ENCODE data around the gene LTB. TPM values are rescaled to one million over a fixed set of nuclear protein-coding genes. Genes with fewer than 3 reads are reported as not detected.
A peak's percentile ranks its signal among the peaks of the same experiment; 100 is the strongest.

Gene LTB
- total and polyA plus RNA-seq, 7 experiments from 2014 or later: 370 to 2,371 (median 728) TPM

- intact Hi-C loops (cut with micrococcal nuclease): no loop called here
- POLR2A ChIA-PET: interaction anchor here (0.9 to 66.4 kb wide), 2 partner anchors 35 to 50 kb away, joined by 3 to 3078 read pairs; partner anchors contain the start of genes ATP6V1G2, DDX39B, LST1 and LTA
- Histone ChIP-seq H3K27ac (ENCODE audit: low read depth, low read length) (no peak overlapping the region), H3K4me1 (ENCODE audit: control insufficient read depth in 2 of 2, insufficient read depth in 2 of 2, low read length in 2 of 2) (peaks cover 0 to 23% of the 10 kb centered on the region in 2 donors), H3K4me3 (ENCODE audit: low read length) (no peak overlapping the region), H3K27me3 (ENCODE audit: control insufficient read depth in 2 of 2, insufficient read depth in 2 of 2, low read length in 2 of 2) (no peaks in the 10 kb centered on the region), H3K36me3 (ENCODE audit: control insufficient read depth in 2 of 3, insufficient read depth in 3 of 3, low read length in 3 of 3) (no peaks in the 10 kb centered on the region), H3K9me3 (ENCODE audit: control insufficient read depth in 2 of 3, low read length in 3 of 3) (no peaks in the 10 kb centered on the region)
- peaks cover 0 to 9% (median 0%) of the 10 kb centered on the region in 5 donors for H3K36me3 Mint-ChIP-seq
- ATAC-seq: peak; percentile 49
- CTCF ChIA-PET: interaction anchor here (0.8 kb wide), 1 partner anchor 16 kb away, joined by 3 read pairs; no protein-coding TSS in a partner anchor
- peak overlapping the region in 1 of 10 donors; percentile 6 for H3K4me3 Mint-ChIP-seq
- peaks cover 0 to 1% (median 0%) of the 10 kb centered on the region in 11 donors for H3K9me3 Mint-ChIP-seq
- peaks cover 0 to 3% (median 0%) of the 10 kb centered on the region in 5 donors for H3K27me3 Mint-ChIP-seq
- peak overlapping the region in 4 of 9 donors; percentile 48 to 93 (median 90) for H3K27ac Mint-ChIP-seq
- H3K4me1 Mint-ChIP-seq: peaks cover 23 to 43% (median 36%) of the 10 kb centered on the region in 7 donors
- DNase-seq: no peak
Observed at GRCh38 chr6:31614075-31614619, 31.9 kb upstream of the LTB start.

- no peaks in the 10 kb centered on the region for H3K36me3 Mint-ChIP-seq
Observed at GRCh38 chr6:31610968-31611367, 28.7 kb upstream of the LTB start.

GRCh38 chr6:31609519-31610406 is 27.5 kb upstream of the LTB start:
- POLR2A ChIA-PET: interaction anchor here (0.6 to 66.4 kb wide), 5 partner anchors 20 to 229 kb away, joined by 3 to 3078 read pairs (median 3); partner anchors contain the start of genes ATP6V1G2, BAG6, DDX39B and LST1
- peaks cover 0 to 3% (median 0%) of the 10 kb centered on the region in 5 donors for H3K27me3 Mint-ChIP-seq
- H3K27ac ChIP-seq (ENCODE audit: low read depth, low read length): no peak overlapping the region
- no peak overlapping the region for H3K4me3 Mint-ChIP-seq
- no peaks in the 10 kb centered on the region for H3K27me3 ChIP-seq (ENCODE audit: control insufficient read depth in 2 of 2, insufficient read depth in 2 of 2, low read length in 2 of 2)
- no peak overlapping the region for H3K4me3 ChIP-seq (ENCODE audit: low read length)
- peaks cover 0 to under 1% of the 10 kb centered on the region in 2 donors for H3K4me1 ChIP-seq (ENCODE audit: control insufficient read depth in 2 of 2, insufficient read depth in 2 of 2, low read length in 2 of 2)
- intact Hi-C loops (cut with micrococcal nuclease): no loop called here
- ATAC-seq: no peak
- no peaks in the 10 kb centered on the region for H3K9me3 Mint-ChIP-seq
- no peaks in the 10 kb centered on the region for H3K9me3 ChIP-seq (ENCODE audit: control insufficient read depth in 2 of 3, low read length in 3 of 3)
- peak overlapping the region in 2 of 9 donors; percentile 41 to 45 for H3K27ac Mint-ChIP-seq
- H3K36me3 Mint-ChIP-seq: no peaks in the 10 kb centered on the region
- H3K4me1 Mint-ChIP-seq: peaks cover 4 to 14% (median 8%) of the 10 kb centered on the region in 7 donors
- CTCF ChIA-PET: interaction anchor here (0.7 to 2.4 kb wide), 3 partner anchors 11 to 742 kb away, joined by 3 to 15 read pairs (median 4); no protein-coding TSS in a partner anchor
- H3K36me3 ChIP-seq (ENCODE audit: control insufficient read depth in 2 of 3, insufficient read depth in 3 of 3, low read length in 3 of 3): no peaks in the 10 kb centered on the region
- no peak for DNase-seq

More at GRCh38 chr6:31610968-31611367, 28.7 kb upstream of the LTB start:
- H3K4me3 Mint-ChIP-seq: no peak overlapping the region
- ChIA-PET CTCF (interaction anchor here (2.4 kb wide), 1 partner anchor 12 kb away, joined by 15 read pairs; no protein-coding TSS in a partner anchor), POLR2A (interaction anchor here (0.6 to 66.4 kb wide), 3 partner anchors 12 to 208 kb away, joined by 3 to 3078 read pairs (median 4); partner anchors contain the start of genes ATP6V1G2, DDX39B, LST1 and LTA)
- H3K36me3 ChIP-seq (ENCODE audit: control insufficient read depth in 2 of 3, insufficient read depth in 3 of 3, low read length in 3 of 3): no peaks in the 10 kb centered on the region
- intact Hi-C loops (cut with micrococcal nuclease): no loop called here
- DNase-seq: no peak
- peaks cover 13 to 26% (median 20%) of the 10 kb centered on the region in 7 donors for H3K4me1 Mint-ChIP-seq
- peak overlapping the region in 1 of 9 donors; percentile 14 for H3K27ac Mint-ChIP-seq
- peaks cover 0 to 13% of the 10 kb centered on the region in 2 donors for H3K4me1 ChIP-seq (ENCODE audit: control insufficient read depth in 2 of 2, insufficient read depth in 2 of 2, low read length in 2 of 2)
- H3K27me3 Mint-ChIP-seq: peaks cover 0 to 3% (median 0%) of the 10 kb centered on the region in 5 donors
- H3K27ac ChIP-seq (ENCODE audit: low read depth, low read length): no peak overlapping the region
- no peak overlapping the region for H3K4me3 ChIP-seq (ENCODE audit: low read length)
- H3K9me3 ChIP-seq (ENCODE audit: control insufficient read depth in 2 of 3, low read length in 3 of 3): no peaks in the 10 kb centered on the region
- H3K27me3 ChIP-seq (ENCODE audit: control insufficient read depth in 2 of 2, insufficient read depth in 2 of 2, low read length in 2 of 2): no peaks in the 10 kb centered on the region
- ATAC-seq: no peak
- peaks cover 0 to under 1% (median 0%) of the 10 kb centered on the region in 11 donors for H3K9me3 Mint-ChIP-seq

- ChIA-PET CTCF (interaction anchor here (1.1 to 1.2 kb wide), 2 partner anchors 9 to 114 kb away, joined by 3 to 5 read pairs; no protein-coding TSS in a partner anchor), POLR2A (interaction anchor here (0.6 to 66.4 kb wide), 3 partner anchors 43 to 543 kb away, joined by 3 to 3078 read pairs (median 3); partner anchors contain the start of genes ATP6V1G2, DDX39B, LST1 and LTA)
Observed at GRCh38 chr6:31607317-31607716, 25.1 kb upstream of the LTB start.

GRCh38 chr6:31597006-31597405 is 14.8 kb upstream of the LTB start:
- Mint-ChIP-seq H3K4me3 (peak overlapping the region in 9 of 10 donors; percentile 38 to 68 (median 55)), H3K4me1 (peaks cover 34 to 60% (median 55%) of the 10 kb centered on the region in 7 donors)
- POLR2A ChIA-PET: interaction anchor here (0.6 to 66.4 kb wide), 6 partner anchors 19 to 1067 kb away, joined by 3 to 3078 read pairs (median 5); partner anchors contain the start of genes AIF1, ATP6V1G2, DDX39B and LST1

More at GRCh38 chr6:31607317-31607716, 25.1 kb upstream of the LTB start:
- Mint-ChIP-seq H3K27me3 (peaks cover 0 to 3% (median 0%) of the 10 kb centered on the region in 5 donors), H3K9me3 (no peaks in the 10 kb centered on the region), H3K4me3 (no peak overlapping the region), H3K4me1 (peaks cover 0 to 4% (median 0%) of the 10 kb centered on the region in 7 donors), H3K36me3 (no peaks in the 10 kb centered on the region), H3K27ac (no peak overlapping the region)
- H3K27ac ChIP-seq (ENCODE audit: low read depth, low read length): no peak overlapping the region
- H3K4me3 ChIP-seq (ENCODE audit: low read length): no peak overlapping the region
- ATAC-seq (no peak), DNase-seq (no peak)
- H3K27me3 ChIP-seq (ENCODE audit: control insufficient read depth in 2 of 2, insufficient read depth in 2 of 2, low read length in 2 of 2): no peaks in the 10 kb centered on the region
- H3K4me1 ChIP-seq (ENCODE audit: control insufficient read depth in 2 of 2, insufficient read depth in 2 of 2, low read length in 2 of 2): no peaks in the 10 kb centered on the region
- H3K9me3 ChIP-seq (ENCODE audit: control insufficient read depth in 2 of 3, low read length in 3 of 3): no peaks in the 10 kb centered on the region
- intact Hi-C loops (cut with micrococcal nuclease): no loop called here
- H3K36me3 ChIP-seq (ENCODE audit: control insufficient read depth in 2 of 3, insufficient read depth in 3 of 3, low read length in 3 of 3): no peaks in the 10 kb centered on the region

More at GRCh38 chr6:31597006-31597405, 14.8 kb upstream of the LTB start:
- H3K27me3 Mint-ChIP-seq: no peaks in the 10 kb centered on the region
- CTCF ChIA-PET: interaction anchor here (0.6 to 13.5 kb wide), 16 partner anchors 13 to 1399 kb away, joined by 3 to 687 read pairs (median 13); partner anchors contain the start of genes AIF1, ATP6V1G2, BAG6 and DDX39B
- peaks cover 0 to 1% (median 0%) of the 10 kb centered on the region in 11 donors for H3K9me3 Mint-ChIP-seq
- no peaks in the 10 kb centered on the region for H3K27me3 ChIP-seq (ENCODE audit: control insufficient read depth in 2 of 2, insufficient read depth in 2 of 2, low read length in 2 of 2)
- intact Hi-C loops (cut with micrococcal nuclease): loop anchor here (1.0 to 5.0 kb wide), 5 partner anchors 15 to 195 kb away; partner anchors contain the start of genes LTB (in 1 of the 2), MICA (in 1 of the 2) and PRRC2A (in 1 of the 2)
- ATAC-seq (peak; percentile 89), DNase-seq (peak in 7 of 9 donors; percentile 68 to 83 (median 79))
- peak overlapping the region; percentile 47 for H3K27ac ChIP-seq (ENCODE audit: low read depth, low read length)
- H3K4me3 ChIP-seq (ENCODE audit: low read length): no peak overlapping the region
- no peaks in the 10 kb centered on the region for H3K9me3 ChIP-seq (ENCODE audit: control insufficient read depth in 2 of 3, low read length in 3 of 3)
- peaks cover 34 to 44% of the 10 kb centered on the region in 2 donors for H3K4me1 ChIP-seq (ENCODE audit: control insufficient read depth in 2 of 2, insufficient read depth in 2 of 2, low read length in 2 of 2)
- H3K27ac Mint-ChIP-seq: peak overlapping the region; percentile 52 to 95 (median 81)
- H3K36me3 Mint-ChIP-seq: no peaks in the 10 kb centered on the region
- H3K36me3 ChIP-seq (ENCODE audit: control insufficient read depth in 2 of 3, insufficient read depth in 3 of 3, low read length in 3 of 3): no peaks in the 10 kb centered on the region
